ENCODE results near the gene NLGN1.

DNA sequence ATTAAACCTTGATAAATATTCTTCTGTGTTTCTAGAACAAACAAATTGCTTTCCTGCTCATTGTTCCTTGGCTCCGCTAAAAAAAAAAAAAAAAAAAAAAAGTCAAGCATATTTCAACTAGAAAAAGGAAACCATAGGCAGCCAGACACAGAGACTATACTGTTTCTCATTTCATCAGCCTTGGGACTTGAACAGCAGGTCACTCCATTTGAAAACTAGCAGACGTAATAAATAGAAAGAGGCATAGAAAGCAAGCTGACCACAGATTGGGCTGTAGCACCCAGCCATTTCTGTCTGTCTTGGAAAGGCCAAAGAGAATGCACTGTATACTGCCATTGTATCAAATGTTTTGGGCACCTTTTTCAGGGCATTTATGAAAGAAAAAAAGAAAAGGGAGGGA, 697.1 kb downstream of the NLGN1 start:
- TF ChIP-seq, protein P1, sequence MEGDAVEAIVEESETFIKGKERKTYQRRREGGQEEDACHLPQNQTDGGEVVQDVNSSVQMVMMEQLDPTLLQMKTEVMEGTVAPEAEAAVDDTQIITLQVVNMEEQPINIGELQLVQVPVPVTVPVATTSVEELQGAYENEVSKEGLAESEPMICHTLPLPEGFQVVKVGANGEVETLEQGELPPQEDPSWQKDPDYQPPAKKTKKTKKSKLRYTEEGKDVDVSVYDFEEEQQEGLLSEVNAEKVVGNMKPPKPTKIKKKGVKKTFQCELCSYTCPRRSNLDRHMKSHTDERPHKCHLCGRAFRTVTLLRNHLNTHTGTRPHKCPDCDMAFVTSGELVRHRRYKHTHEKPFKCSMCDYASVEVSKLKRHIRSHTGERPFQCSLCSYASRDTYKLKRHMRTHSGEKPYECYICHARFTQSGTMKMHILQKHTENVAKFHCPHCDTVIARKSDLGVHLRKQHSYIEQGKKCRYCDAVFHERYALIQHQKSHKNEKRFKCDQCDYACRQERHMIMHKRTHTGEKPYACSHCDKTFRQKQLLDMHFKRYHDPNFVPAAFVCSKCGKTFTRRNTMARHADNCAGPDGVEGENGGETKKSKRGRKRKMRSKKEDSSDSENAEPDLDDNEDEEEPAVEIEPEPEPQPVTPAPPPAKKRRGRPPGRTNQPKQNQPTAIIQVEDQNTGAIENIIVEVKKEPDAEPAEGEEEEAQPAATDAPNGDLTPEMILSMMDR (IDR thresholded peaks at IDR 0.05; ENCODE audit: low read depth, low read length) = no peak
- TF ChIP-seq POLR2A (IDR thresholded peaks at IDR 0.05; ENCODE audit: extremely low read depth, insufficient read length) = no peak
- no peak for TF ChIP-seq MYC (IDR thresholded peaks at IDR 0.05; ENCODE audit: low read depth, low read length)
- TF ChIP-seq, protein P2, sequence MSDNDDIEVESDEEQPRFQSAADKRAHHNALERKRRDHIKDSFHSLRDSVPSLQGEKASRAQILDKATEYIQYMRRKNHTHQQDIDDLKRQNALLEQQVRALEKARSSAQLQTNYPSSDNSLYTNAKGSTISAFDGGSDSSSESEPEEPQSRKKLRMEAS (IDR thresholded peaks at IDR 0.05; ENCODE audit: low read depth, low read length) = no peak

All from NB4 (cell line).